Superior temporal gyrus (tissue), 1 donor: ENCODE data around the gene CCDC107.

ENCODE experiments used
- DNase-seq: peaks from one replicate; pipeline ENCODE4 v3.0.0-alpha.2; 2016; ENCODE audit errors: extremely low spot score

The CCDC107 gene

GRCh38 chr9:35660966-35661415, 2.9 kb downstream of the CCDC107 start:
- DNase-seq = peak; percentile 71

- no peak for DNase-seq
These were observed 3.8 kb downstream of the CCDC107 start for GRCh38 chr9:35661756-35662350.

- no peak for DNase-seq
These were observed 4.3 kb downstream of the CCDC107 start for GRCh38 chr9:35662437-35662836.

- peak; percentile 57 for DNase-seq
These were observed 6.7 kb downstream of the CCDC107 start, which contains the start of gene ARHGEF39 for GRCh38 chr9:35664531-35665470. Gene ARHGEF39 (minus strand): TSS chr9:35665195. CDS start chr9:35665169, 26 bp downstream.

GRCh38 chr9:35665471-35665818, 7.4 kb downstream of the CCDC107 start:
- DNase-seq = no peak

GRCh38 chr9:35666045-35666444, 8.0 kb downstream of the CCDC107 start:
- DNase-seq = no peak

- no peak for DNase-seq
These were observed 8.5 kb downstream of the CCDC107 start for GRCh38 chr9:35666549-35666948.

GRCh38 chr9:35667939-35668338, 9.8 kb downstream of the CCDC107 start:
- no peak for DNase-seq

GRCh38 chr9:35669331-35670145, 11.4 kb downstream of the CCDC107 start:
- no peak for DNase-seq

GRCh38 chr9:35673132-35674024, 15.3 kb downstream of the CCDC107 start, which contains the start of gene CA9:
Gene CA9 (plus strand): TSS chr9:35673928. CDS start chr9:35673960, 32 bp downstream.
- no peak for DNase-seq

GRCh38 chr9:35674025-35674361, 15.9 kb downstream of the CCDC107 start:
- DNase-seq = no peak

GRCh38 chr9:35675204-35675603, 17.1 kb downstream of the CCDC107 start:
- no peak for DNase-seq

GRCh38 chr9:35675732-35676392, 17.8 kb downstream of the CCDC107 start:
- no peak for DNase-seq

GRCh38 chr9:35679091-35679490, 21.0 kb downstream of the CCDC107 start:
- DNase-seq = no peak

- no peak for DNase-seq
These were observed 21.8 kb downstream of the CCDC107 start for GRCh38 chr9:35679766-35680330.

GRCh38 chr9:35680331-35681105, 22.4 kb downstream of the CCDC107 start:
- no peak for DNase-seq

- DNase-seq = no peak
These were observed 23.4 kb downstream of the CCDC107 start for GRCh38 chr9:35681341-35682002.

GRCh38 chr9:35682051-35682450, 24.0 kb downstream of the CCDC107 start:
- DNase-seq = no peak
